ENCODE measurements around the gene CDK9. TPM values are rescaled to one million over a fixed set of nuclear protein-coding genes. Genes with fewer than 3 reads are reported as not detected.

CDK9 gene
- total and polyA plus RNA-seq, 2 of the 4 experiments (the other 2 are of a cell fraction), result 30.3 to 49.9 TPM

GRCh38 chr9:127837346-127837745 is 51.5 kb downstream of the CDK9 start:
- no peaks in the 10 kb centered on the region for H3K27me3 ChIP-seq (ENCODE audit: control insufficient read depth, insufficient read depth, low read length)
- peak overlapping the region in 1 of 2 experiments; percentile 74; a peak in 2 of 4 replicates for H4K8ac ChIP-seq (ENCODE audit: low read depth in 2 of 2, low read length in 2 of 2)
- BruUV-seq (replicated peaks), result no TSS peak
- dilution Hi-C loops (cut with HindIII; ENCODE audit: low sequenced_read_pairs, unreplicated experiment) (no loop called here), intact Hi-C loops (cut with micrococcal nuclease) (loop anchor here (5.0 kb wide), 1 partner anchor 80 kb away; the partner anchor contains the start of gene ST6GALNAC4), in situ Hi-C loops (cut with MboI; ENCODE audit: low sequenced_read_pairs) (no loop called here)
- H2BK20ac ChIP-seq (ENCODE audit: low read depth, low read length), result peak overlapping the region; percentile 69; the same call in 1 of the 2 replicates
- no peaks in the 10 kb centered on the region for H3K9me3 ChIP-seq (ENCODE audit: control insufficient read depth, insufficient read depth, low read length)
- peak overlapping the region; percentile 96 for H2BK120ac ChIP-seq (ENCODE audit: low read depth, low read length)
- H3K79me1 ChIP-seq (ENCODE audit: low read depth in 1 of 2, low read length in 2 of 2), result peaks cover 27 to 70% of the 10 kb centered on the region in 2 experiments
- WGBS, 2 experiments (ENCODE audit: extremely low coverage in 2 of 2, insufficient read length in 1 of 2), result 56 to 100% methylated on average over 1 to 3 of the region's 4 CpGs
- POLR2A ChIA-PET (ENCODE audit: unreplicated experiment), result no interaction called here
- H3K14ac ChIP-seq (replicated peaks; ENCODE audit: low read depth, low read length), result peak overlapping the region; percentile 53
- peaks cover 33% of the 10 kb centered on the region for H3K9me1 ChIP-seq (ENCODE audit: insufficient read depth, low read length)
- H2AFZ ChIP-seq (replicated peaks; ENCODE audit: low read length, poor library complexity), result peak overlapping the region; percentile 28
- no peak overlapping the region for H3K9ac ChIP-seq (ENCODE audit: low read depth, low read length)
- H3K36me3 ChIP-seq (ENCODE audit: control insufficient read depth, insufficient read depth, low read length), result peaks cover 13% of the 10 kb centered on the region
- peak overlapping the region; percentile 77; the same call in 1 of the 3 replicates for H2BK15ac ChIP-seq (ENCODE audit: low read depth, low read length)
- TF ChIP-seq CHD1 (IDR thresholded peaks at IDR 0.05; ENCODE audit: low read depth, low read length) (no peak), MAZ (IDR thresholded peaks at IDR 0.05; ENCODE audit: borderline replicate concordance, low read depth, low read length) (no peak), RFX5 (IDR thresholded peaks at IDR 0.05; ENCODE audit: low read depth, low read length) (no peak), ELK1 (IDR thresholded peaks at IDR 0.05; ENCODE audit: borderline replicate concordance, low read depth, low read length) (no peak), MXI1 (IDR thresholded peaks at IDR 0.05; ENCODE audit: borderline replicate concordance, low read depth, low read length) (no peak), CEBPB (IDR thresholded peaks at IDR 0.05; ENCODE audit: low read depth, low read length) (no peak), USF2 (IDR thresholded peaks at IDR 0.05; ENCODE audit: low read depth, low read length) (no peak)
- CTCF ChIA-PET, result no interaction called here
- no peak for DNase-seq
- H3K4me3 ChIP-seq (ENCODE audit: insufficient read depth, low read depth, low read length), result no peak overlapping the region
- ATAC-seq (ENCODE audit: low read depth), result no peak
- H2BK5ac ChIP-seq (ENCODE audit: low read depth, low read length, poor library complexity, severe bottlenecking), result peak overlapping the region; percentile 93
- peak overlapping the region; percentile 84 for H3K23ac ChIP-seq (ENCODE audit: low read depth, low read length)
- peak overlapping the region; percentile 49; the same call in 1 of the 2 replicates for H4K5ac ChIP-seq (ENCODE audit: low read depth, low read length)
- no peaks in the 10 kb centered on the region; the same call in 1 of the 2 replicates for H4K20me1 ChIP-seq (ENCODE audit: insufficient read depth, low read length)
- H3K4me1 ChIP-seq (ENCODE audit: control insufficient read depth, insufficient read depth, low read length), result peaks cover 36% of the 10 kb centered on the region
- H3K18ac ChIP-seq (ENCODE audit: low read depth, low read length), result peak overlapping the region; percentile 56
- peak overlapping the region; percentile 94 for H2AK5ac ChIP-seq (ENCODE audit: low read depth, low read length)
- H3K4ac ChIP-seq (ENCODE audit: low read depth, low read length), result peak overlapping the region; percentile 89
- peak overlapping the region; percentile 78 for H3K27ac ChIP-seq (ENCODE audit: insufficient read depth, low read length)
- peak overlapping the region; percentile 82 for H4K91ac ChIP-seq (ENCODE audit: insufficient read depth, low read depth, low read length)
- H3K4me2 ChIP-seq (ENCODE audit: low read depth, low read length), result no peak overlapping the region
- H2AK9ac ChIP-seq (replicated peaks; ENCODE audit: low read depth, low read length, poor library complexity), result peak overlapping the region; percentile 68
- H3K56ac ChIP-seq (ENCODE audit: extremely low read depth, insufficient read depth, low read length), result no peak overlapping the region; the same call in 1 of the 2 replicates
